HCT116 (cell line): ENCODE data around the gene SIL1. TPM values are rescaled to one million over a fixed set of nuclear protein-coding genes. Genes with fewer than 3 reads are reported as not detected.

Source experiments
- ATAC-seq: fragments of 200-7000 bp; cut with Tn5 transposase; 2 replicates; pipeline ENCODE4 v1.9.1; 2020; ENCODE audit warnings: mild to moderate bottlenecking, moderate library complexity
- BruUV-seq: library from RNA; stranded (reverse); fragments of 400-500 nt; replicated peaks from 2 replicates; lab custom pipeline; 2021; lab: Mats Ljungman, UMichigan
- CTCF ChIA-PET: fragments of 300-600 bp; sonication (Branson Sonifier 250); formaldehyde crosslinking; loops from one replicate; lab custom pipeline; 2021; ENCODE audit warnings: antibody characterized with exemption; lab: Charles Lee
- POLR2A ChIA-PET: fragments of 300-600, 350-600 bp; sonication (Branson Sonifier 250); formaldehyde crosslinking; loops from one replicate; lab custom pipeline; 2021; ENCODE audit warnings: antibody characterized with exemption; lab: Charles Lee
- RAD21 ChIA-PET, 2 experiments: fragments of 300-600 bp; sonication (Branson Sonifier 250); formaldehyde crosslinking; loops; one replicate each; lab custom pipeline; 2023; ENCODE audit warnings: low total read pairs in 2 of 2; ENCODE audit not compliant: uncharacterized antibody in 2 of 2, unreplicated experiment in 2 of 2, low non-redundant PET in 1 of 2; lab: Charles Lee
- DNase-seq: peaks from one replicate; pipeline ENCODE4 v3.0.0-alpha.2; 2010; ENCODE audit warnings: low read depth, low spot score
- H2AFZ ChIP-seq: fragments of 200-600 bp; shearing (Covaris generic), sonication (generic); 2 replicates; pipeline ENCODE4 v1.6.1; 2017; ENCODE audit warnings: low read depth, mixed run types, mixed read lengths, antibody characterized with exemption, low read length; ENCODE audit not compliant: poor library complexity, severe bottlenecking
- H3K27ac ChIP-seq: 2 replicates; pipeline ENCODE4 v1.5.1; 2012; ENCODE audit warnings: low read depth, low read length
- H3K27me3 ChIP-seq: fragments of 200-600 bp; sonication (generic); 2 replicates; pipeline ENCODE4 v1.6.1; 2016; ENCODE audit warnings: mixed run types, low read length, mixed read lengths; ENCODE audit not compliant: insufficient read depth
- H3K36me3 ChIP-seq, 2 experiments: fragments of 200-500 bp in 1 of 2; fragments of 200-600 bp in 1 of 2; sonication (Bioruptor generic) in 1 of 2; sonication (generic) in 1 of 2; 2 replicates each; pipeline versions ENCODE4 v1.5.1 to v1.6.1; 2014 to 2016; ENCODE audit warnings: low read length in 2 of 2, inconsistent platforms in 1 of 2, mixed read lengths in 1 of 2, mixed run types in 1 of 2; ENCODE audit not compliant: insufficient read depth in 2 of 2, control insufficient read depth in 1 of 2
- H3K4me1 ChIP-seq, 2 experiments: fragments of 200-600 bp in 1 of 2; sonication (generic) in 1 of 2; 2 replicates each; pipeline versions ENCODE4 v1.5.1 to v1.6.1; 2012 to 2017; ENCODE audit warnings: low read length in 2 of 2, inconsistent platforms in 1 of 2, mild to moderate bottlenecking in 1 of 2, mixed read lengths in 1 of 2, mixed run types in 1 of 2, moderate library complexity in 1 of 2; ENCODE audit not compliant: insufficient read depth in 2 of 2, control insufficient read depth in 1 of 2
- H3K4me2 ChIP-seq: fragments of 200-600 bp; sonication (generic); 2 replicates; pipeline ENCODE4 v1.6.1; 2017; ENCODE audit warnings: mixed run types, low read length, mixed read lengths
- H3K4me3 ChIP-seq, 2 experiments: fragments of 200-600 bp in 1 of 2; sonication (generic) in 1 of 2; replicated peaks in 1 of 2; 2 replicates each; pipeline ENCODE4 v1.5.1; 2011 to 2016; ENCODE audit warnings: low read length in 2 of 2, control low read depth in 1 of 2, low read depth in 1 of 2, mild to moderate bottlenecking in 1 of 2, mixed read lengths in 1 of 2, mixed run types in 1 of 2
- H3K79me2 ChIP-seq: fragments of 200-600 bp; sonication (generic); 2 replicates; pipeline ENCODE4 v1.6.1; 2017; ENCODE audit warnings: mild to moderate bottlenecking, mixed run types, low read length, moderate library complexity, mixed read lengths; ENCODE audit not compliant: insufficient read depth
- H3K9ac ChIP-seq: fragments of 200-600 bp; sonication (generic); 2 replicates; pipeline ENCODE4 v1.6.1; 2016; ENCODE audit warnings: low read length, mixed read lengths
- H3K9me2 ChIP-seq: fragments of 200-600 bp; sonication (generic), shearing (Covaris generic); 2 replicates; pipeline ENCODE4 v1.6.1; 2017; ENCODE audit warnings: mixed run types, mild to moderate bottlenecking, moderate library complexity; ENCODE audit not compliant: insufficient read depth
- H3K9me3 ChIP-seq, 2 experiments: fragments of 200-500 bp in 1 of 2; fragments of 200-600 bp in 1 of 2; sonication (Bioruptor generic) in 1 of 2; sonication (generic) in 1 of 2; 2 replicates each; pipeline ENCODE4 v1.6.1; 2014 to 2017; ENCODE audit warnings: low read length in 2 of 2, mixed read lengths in 2 of 2, inconsistent platforms in 1 of 2, low read depth in 1 of 2, mild to moderate bottlenecking in 1 of 2, mixed run types in 1 of 2, moderate library complexity in 1 of 2; ENCODE audit not compliant: control insufficient read depth in 1 of 2, insufficient read depth in 1 of 2
- H4K20me1 ChIP-seq: fragments of 200-600 bp; sonication (generic), shearing (Covaris generic); 2 replicates; pipeline ENCODE4 v1.6.1; 2017; ENCODE audit warnings: mixed run types, mild to moderate bottlenecking, moderate library complexity; ENCODE audit not compliant: insufficient read depth
- CBX3 ChIP-seq: IDR thresholded peaks from 2 replicates; pipeline ENCODE4 v1.6.1; 2012; ENCODE audit warnings: low read depth
- EZH2 ChIP-seq: fragments of 200-600 bp; sonication (generic); IDR thresholded peaks from 2 replicates; pipeline ENCODE4 v1.6.1; 2017; ENCODE audit warnings: antibody characterized with exemption, mixed run types
- FOSL1 ChIP-seq: IDR thresholded peaks from 2 replicates; pipeline ENCODE4 v1.6.1; 2012; ENCODE audit warnings: low read depth
- JUND ChIP-seq: IDR thresholded peaks from 2 replicates; pipeline ENCODE4 v1.6.1; 2012
- POLR2A ChIP-seq: IDR thresholded peaks from 2 replicates; pipeline ENCODE4 v1.7.0; 2011; ENCODE audit warnings: borderline replicate concordance; ENCODE audit not compliant: insufficient read depth, insufficient read length; ENCODE audit errors: extremely low read depth
- POLR2AphosphoS5 ChIP-seq: IDR thresholded peaks from 2 replicates; pipeline ENCODE4 v1.6.1; 2011; ENCODE audit warnings: mild to moderate bottlenecking, low read depth, low read length, moderate library complexity
- RAD21 ChIP-seq: IDR thresholded peaks from 2 replicates; pipeline ENCODE4 v1.6.1; 2012; ENCODE audit warnings: low read depth, mild to moderate bottlenecking
- REST ChIP-seq: IDR thresholded peaks from 2 replicates; pipeline ENCODE4 v1.6.1; 2012; ENCODE audit warnings: low read depth
- SP1 ChIP-seq: IDR thresholded peaks from 2 replicates; pipeline ENCODE4 v1.6.1; 2012; ENCODE audit warnings: low read depth
- SRF ChIP-seq: IDR thresholded peaks from 2 replicates; pipeline ENCODE4 v1.6.1; 2012; ENCODE audit warnings: low read depth
- TCF7L2 ChIP-seq: IDR thresholded peaks from 2 replicates; pipeline ENCODE4 v1.7.0; 2011; ENCODE audit warnings: borderline replicate concordance, inconsistent platforms; ENCODE audit not compliant: insufficient read depth, insufficient read length; ENCODE audit errors: extremely low read depth
- ZNF274 ChIP-seq: fragments of 200-500 bp; sonication (Bioruptor generic); IDR thresholded peaks from 2 replicates; pipeline ENCODE4 v1.6.1; 2014; ENCODE audit warnings: mild to moderate bottlenecking, low read depth, low read length, inconsistent platforms
- intact Hi-C: fragments of 100-400 bp; cut with micrococcal nuclease; formaldehyde crosslinking; loops from 2 replicates; pipeline ENCODE4 v1.10.0; 2022
- total RNA-seq: library from RNA; stranded (reverse); gene quantifications from one replicate; pipeline ENCODE4 v1.2.1, GENCODE V29; 2021; ENCODE audit not compliant: unreplicated experiment
- TF ChIP-seq, protein P1 (sequence below): IDR thresholded peaks from 2 replicates; pipeline ENCODE4 v1.6.1; 2012

The SIL1 gene
- total RNA-seq, 1 experiment from 2014 or later = 34.0 TPM

GRCh38 chr5:138964647-138965201, 233.4 kb downstream of the SIL1 start:
- intact Hi-C loops = no loop called here
- Histone ChIP-seq H3K9me3 (no peaks in the 10 kb centered on the region), H3K4me3 (no peak overlapping the region), H3K79me2 (no peaks in the 10 kb centered on the region), H3K9ac (no peak overlapping the region), H3K36me3 (no peaks in the 10 kb centered on the region), H3K27me3 (no peaks in the 10 kb centered on the region), H3K27ac (no peak overlapping the region), H3K4me1 (peaks cover 13 to 24% of the 10 kb centered on the region in 2 experiments), H2AFZ (no peak overlapping the region), H3K9me2 (no peaks in the 10 kb centered on the region), H4K20me1 (no peaks in the 10 kb centered on the region), H3K4me2 (no peak overlapping the region)
- DNase-seq = no peak
- CTCF ChIA-PET = no interaction called here
- POLR2A ChIA-PET = no interaction called here
- ATAC-seq = no peak
- TF ChIP-seq REST (no peak), SRF (no peak), FOSL1 (no peak), POLR2A (no peak), POLR2AphosphoS5 (no peak), SP1 (no peak), EZH2 (no peak), RAD21 (no peak), CBX3 (no peak), ZNF274 (no peak), JUND (no peak), TCF7L2 (no peak)
- TF ChIP-seq, protein P1, sequence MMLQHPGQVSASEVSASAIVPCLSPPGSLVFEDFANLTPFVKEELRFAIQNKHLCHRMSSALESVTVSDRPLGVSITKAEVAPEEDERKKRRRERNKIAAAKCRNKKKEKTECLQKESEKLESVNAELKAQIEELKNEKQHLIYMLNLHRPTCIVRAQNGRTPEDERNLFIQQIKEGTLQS = no peak
- no TSS peak for BruUV-seq
- RAD21 ChIA-PET = no interaction called here
